ENCODE measurements around the gene GRAMD2B.

DNA sequence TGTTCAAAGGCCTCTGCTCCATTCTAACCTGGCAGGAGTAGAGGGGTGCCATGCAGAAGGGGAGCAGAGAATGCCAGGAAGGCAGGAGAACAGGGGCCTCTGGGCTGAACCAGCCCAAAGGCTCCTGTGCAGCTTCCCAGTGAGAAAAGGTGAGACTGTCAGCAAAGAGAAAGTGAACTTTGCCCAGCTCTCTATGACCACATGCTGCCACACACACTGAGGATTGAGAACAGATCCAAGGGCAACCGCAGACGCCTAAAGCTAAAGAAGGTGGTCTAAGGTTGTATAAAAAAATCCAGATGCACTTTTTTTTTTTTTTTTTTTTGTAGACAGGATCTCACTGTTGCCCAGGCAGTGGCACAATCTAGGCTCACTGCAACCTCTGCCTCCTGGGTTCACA lies 120.5 kb downstream of the GRAMD2B start:
- TF ChIP-seq EZH2 (IDR thresholded peaks at IDR 0.05; ENCODE audit: borderline replicate concordance, insufficient read depth, low read length, poor library complexity, severe bottlenecking) (no peak), POLR2AphosphoS5 (IDR thresholded peaks at IDR 0.05) (no peak), TAF1 (IDR thresholded peaks at IDR 0.05; ENCODE audit: low read depth) (no peak), RAD21 (conservative IDR thresholded peaks at IDR 0.05) (no peak), EP300 (conservative IDR thresholded peaks at IDR 0.05; ENCODE audit: poor library complexity, severe bottlenecking) (no peak), MXI1 (conservative IDR thresholded peaks at IDR 0.05; ENCODE audit: poor library complexity, severe bottlenecking) (no peak)
- TF ChIP-seq, protein P1, sequence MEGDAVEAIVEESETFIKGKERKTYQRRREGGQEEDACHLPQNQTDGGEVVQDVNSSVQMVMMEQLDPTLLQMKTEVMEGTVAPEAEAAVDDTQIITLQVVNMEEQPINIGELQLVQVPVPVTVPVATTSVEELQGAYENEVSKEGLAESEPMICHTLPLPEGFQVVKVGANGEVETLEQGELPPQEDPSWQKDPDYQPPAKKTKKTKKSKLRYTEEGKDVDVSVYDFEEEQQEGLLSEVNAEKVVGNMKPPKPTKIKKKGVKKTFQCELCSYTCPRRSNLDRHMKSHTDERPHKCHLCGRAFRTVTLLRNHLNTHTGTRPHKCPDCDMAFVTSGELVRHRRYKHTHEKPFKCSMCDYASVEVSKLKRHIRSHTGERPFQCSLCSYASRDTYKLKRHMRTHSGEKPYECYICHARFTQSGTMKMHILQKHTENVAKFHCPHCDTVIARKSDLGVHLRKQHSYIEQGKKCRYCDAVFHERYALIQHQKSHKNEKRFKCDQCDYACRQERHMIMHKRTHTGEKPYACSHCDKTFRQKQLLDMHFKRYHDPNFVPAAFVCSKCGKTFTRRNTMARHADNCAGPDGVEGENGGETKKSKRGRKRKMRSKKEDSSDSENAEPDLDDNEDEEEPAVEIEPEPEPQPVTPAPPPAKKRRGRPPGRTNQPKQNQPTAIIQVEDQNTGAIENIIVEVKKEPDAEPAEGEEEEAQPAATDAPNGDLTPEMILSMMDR (IDR thresholded peaks at IDR 0.05; ENCODE audit: poor library complexity, severe bottlenecking): no peak
- TF ChIP-seq, protein P2, sequence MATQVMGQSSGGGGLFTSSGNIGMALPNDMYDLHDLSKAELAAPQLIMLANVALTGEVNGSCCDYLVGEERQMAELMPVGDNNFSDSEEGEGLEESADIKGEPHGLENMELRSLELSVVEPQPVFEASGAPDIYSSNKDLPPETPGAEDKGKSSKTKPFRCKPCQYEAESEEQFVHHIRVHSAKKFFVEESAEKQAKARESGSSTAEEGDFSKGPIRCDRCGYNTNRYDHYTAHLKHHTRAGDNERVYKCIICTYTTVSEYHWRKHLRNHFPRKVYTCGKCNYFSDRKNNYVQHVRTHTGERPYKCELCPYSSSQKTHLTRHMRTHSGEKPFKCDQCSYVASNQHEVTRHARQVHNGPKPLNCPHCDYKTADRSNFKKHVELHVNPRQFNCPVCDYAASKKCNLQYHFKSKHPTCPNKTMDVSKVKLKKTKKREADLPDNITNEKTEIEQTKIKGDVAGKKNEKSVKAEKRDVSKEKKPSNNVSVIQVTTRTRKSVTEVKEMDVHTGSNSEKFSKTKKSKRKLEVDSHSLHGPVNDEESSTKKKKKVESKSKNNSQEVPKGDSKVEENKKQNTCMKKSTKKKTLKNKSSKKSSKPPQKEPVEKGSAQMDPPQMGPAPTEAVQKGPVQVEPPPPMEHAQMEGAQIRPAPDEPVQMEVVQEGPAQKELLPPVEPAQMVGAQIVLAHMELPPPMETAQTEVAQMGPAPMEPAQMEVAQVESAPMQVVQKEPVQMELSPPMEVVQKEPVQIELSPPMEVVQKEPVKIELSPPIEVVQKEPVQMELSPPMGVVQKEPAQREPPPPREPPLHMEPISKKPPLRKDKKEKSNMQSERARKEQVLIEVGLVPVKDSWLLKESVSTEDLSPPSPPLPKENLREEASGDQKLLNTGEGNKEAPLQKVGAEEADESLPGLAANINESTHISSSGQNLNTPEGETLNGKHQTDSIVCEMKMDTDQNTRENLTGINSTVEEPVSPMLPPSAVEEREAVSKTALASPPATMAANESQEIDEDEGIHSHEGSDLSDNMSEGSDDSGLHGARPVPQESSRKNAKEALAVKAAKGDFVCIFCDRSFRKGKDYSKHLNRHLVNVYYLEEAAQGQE (IDR thresholded peaks at IDR 0.05; ENCODE audit: borderline replicate concordance): no peak
